Activated CD4-positive, CD25-positive, alpha-beta regulatory T cell treated with anti-CD3 and anti-CD28 coated beads, Interleukin-2, amount 50 U/mL, for 24 hours (primary cell): ENCODE data around the gene GPS2.
"Not testable (repeated sequence)": the region's sequence is repeated elsewhere in the genome, so short reads cannot be mapped to it uniquely, and the experiment has no call there.

Source experiments
- ATAC-seq, 2 donors: fragments of 150-1000 bp; cut with Tn5 transposase; one replicate each; pipeline ENCODE4 v1.10.0; 2021; ENCODE audit warnings: mild to moderate bottlenecking in 1 of 2, moderate library complexity in 1 of 2

Gene GPS2

GRCh38 chr17:7314719-7315569 lies at the start of gene GPS2:
TSS of gene GPS2 (minus strand) at chr17:7315360. CDS start at chr17:7315052, 308 bp downstream.
- peak; percentile 81 to 82 for ATAC-seq

GRCh38 chr17:7363311-7363710 lies 48.2 kb upstream of the GPS2 start:
- no peak for ATAC-seq

GRCh38 chr17:7361906-7362305 lies 46.7 kb upstream of the GPS2 start:
- no peak for ATAC-seq

- no peak for ATAC-seq
These were observed 42.2 kb upstream of the GPS2 start for GRCh38 chr17:7357381-7357780.

DNA sequence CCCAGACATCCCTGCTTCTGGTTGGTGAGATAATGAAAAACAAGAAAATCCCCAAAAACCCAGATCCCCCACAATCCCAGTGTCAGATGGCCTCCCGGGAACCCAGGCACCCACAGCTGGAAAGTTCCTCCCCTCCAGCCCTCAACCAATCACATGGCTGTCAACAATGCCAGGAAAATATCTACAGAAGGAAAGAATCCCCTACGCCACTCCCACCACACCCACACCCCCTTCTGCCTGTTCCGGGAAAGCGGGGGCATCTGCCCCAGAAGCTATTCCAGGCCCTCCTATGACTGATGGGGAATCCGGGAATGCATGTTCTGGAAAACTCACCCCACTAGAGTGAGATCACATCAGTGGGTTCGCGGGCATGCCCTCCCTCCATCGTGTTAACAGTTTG lies 41.6 kb upstream of the GPS2 start:
- no peak for ATAC-seq

GRCh38 chr17:7356072-7356549 lies 41.0 kb upstream of the GPS2 start:
- ATAC-seq = peak; percentile 64 to 71

DNA sequence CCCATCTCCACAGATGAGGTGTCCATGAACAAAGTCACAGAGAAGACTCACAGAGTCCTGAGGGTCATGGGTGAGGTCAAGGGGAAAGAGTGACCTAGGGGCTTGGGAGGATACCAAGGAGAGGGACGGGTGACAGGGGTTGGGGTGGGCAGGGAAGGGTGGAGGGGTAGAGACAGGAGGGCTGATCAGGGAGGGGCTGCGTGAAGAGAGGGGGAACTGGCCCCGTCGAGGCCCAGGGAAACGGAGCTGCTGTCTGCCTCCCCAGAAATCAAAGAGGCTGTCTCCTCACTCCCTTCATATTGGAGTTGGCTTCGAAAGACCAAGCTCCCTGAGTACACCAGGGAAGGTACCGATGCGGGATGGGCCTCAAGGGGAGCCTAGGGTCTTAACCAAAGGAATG lies 40.4 kb upstream of the GPS2 start:
- ATAC-seq = no peak

DNA sequence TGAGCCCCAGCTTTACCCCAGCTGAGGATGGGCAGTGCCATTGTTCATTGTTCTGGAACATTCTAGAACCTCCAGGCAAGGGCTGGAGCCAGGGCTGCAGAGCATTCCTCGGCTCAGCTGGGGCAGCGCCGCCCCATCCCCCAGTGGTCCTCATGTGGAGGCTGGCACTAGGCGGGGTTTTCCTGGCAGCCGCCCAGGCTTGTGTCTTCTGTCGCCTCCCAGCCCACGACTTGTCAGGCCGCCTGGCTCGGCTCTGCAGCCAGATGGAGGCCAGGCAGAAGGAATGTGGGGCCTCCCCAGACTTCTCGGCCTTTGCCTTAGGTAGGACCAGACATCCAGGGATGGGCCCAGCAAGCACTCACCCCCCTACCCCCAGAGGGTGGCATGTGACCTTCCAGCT lies 39.9 kb upstream of the GPS2 start, which contains the start of gene TMEM95:
Gene TMEM95 (plus strand): TSS at position 104 of the 400 bp plus-strand sequence. CDS start 49 bp downstream, at position 153.
- no peak for ATAC-seq

DNA sequence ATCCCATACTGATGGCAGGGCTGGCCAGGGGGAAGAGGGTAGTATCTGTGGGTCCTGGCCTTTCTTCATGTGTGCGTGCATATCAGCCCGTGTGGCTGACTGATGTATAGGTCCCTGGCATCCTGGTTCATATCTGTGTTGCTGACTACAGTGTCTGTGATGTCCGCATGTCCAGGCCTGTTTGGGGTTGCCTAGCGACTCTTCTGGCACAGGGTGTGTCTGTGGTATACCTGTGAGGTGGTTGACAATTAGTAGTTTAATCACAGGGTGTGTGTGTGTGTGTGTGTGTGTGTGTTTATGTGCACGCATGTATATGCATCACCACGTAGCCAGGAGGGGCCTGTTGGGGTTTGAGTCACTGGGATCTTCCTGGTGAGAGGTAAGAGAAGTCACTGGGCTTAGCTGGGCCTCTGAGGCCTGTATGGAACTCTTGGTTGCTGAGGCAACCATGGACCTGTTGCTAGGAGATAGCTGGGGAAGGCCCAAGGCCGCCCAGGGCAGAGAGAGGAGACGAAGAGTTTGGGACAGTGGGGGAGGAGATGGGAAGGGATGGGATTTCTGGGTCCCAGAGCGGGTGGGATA lies 39.2 kb upstream of the GPS2 start:
- ATAC-seq = peak in 1 of 2 donors; percentile 5

DNA sequence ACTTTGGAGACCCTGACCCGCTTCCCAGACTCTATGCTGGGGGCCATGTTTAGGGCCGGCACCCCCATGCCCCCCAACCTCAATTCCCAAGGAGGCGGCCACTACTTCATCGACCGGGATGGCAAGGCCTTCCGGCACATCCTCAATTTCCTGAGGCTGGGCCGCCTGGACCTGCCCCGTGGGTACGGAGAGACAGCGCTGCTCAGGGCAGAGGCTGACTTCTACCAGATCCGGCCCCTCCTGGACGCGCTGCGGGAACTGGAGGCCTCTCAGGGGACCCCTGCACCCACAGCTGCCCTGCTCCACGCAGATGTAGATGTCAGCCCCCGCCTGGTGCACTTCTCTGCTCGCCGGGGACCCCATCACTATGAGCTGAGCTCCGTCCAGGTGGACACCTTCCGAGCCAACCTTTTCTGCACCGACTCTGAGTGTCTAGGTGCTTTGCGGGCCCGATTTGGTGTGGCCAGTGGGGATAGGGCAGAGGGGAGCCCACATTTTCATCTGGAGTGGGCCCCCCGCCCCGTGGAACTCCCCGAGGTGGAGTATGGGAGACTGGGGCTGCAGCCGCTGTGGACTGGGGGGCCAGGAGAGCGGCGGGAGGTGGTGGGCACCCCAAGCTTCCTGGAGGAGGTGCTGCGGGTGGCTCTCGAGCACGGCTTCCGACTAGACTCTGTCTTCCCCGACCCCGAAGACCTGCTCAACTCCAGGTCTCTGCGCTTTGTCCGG lies 37.9 kb upstream of the GPS2 start:
- no peak for ATAC-seq

DNA sequence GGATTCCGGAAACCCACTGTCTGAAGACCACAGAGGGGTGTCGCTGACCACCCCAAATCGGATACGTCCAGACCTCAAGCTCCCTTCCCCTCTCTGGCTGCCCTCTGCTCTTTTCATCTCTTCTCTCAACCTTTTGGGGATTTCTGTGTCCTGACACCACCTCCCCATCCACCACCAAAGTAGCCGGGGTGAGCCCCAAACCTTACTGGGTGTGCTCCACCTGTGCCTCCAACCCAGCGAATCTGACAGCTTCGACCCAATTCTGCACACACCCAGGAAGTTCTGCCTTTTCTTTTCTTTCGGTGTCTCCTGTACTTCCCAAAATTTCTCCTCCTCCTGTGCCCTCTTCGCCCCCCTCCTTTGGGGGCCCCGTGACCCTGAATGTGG lies 37.3 kb upstream of the GPS2 start:
- ATAC-seq = no peak

DNA sequence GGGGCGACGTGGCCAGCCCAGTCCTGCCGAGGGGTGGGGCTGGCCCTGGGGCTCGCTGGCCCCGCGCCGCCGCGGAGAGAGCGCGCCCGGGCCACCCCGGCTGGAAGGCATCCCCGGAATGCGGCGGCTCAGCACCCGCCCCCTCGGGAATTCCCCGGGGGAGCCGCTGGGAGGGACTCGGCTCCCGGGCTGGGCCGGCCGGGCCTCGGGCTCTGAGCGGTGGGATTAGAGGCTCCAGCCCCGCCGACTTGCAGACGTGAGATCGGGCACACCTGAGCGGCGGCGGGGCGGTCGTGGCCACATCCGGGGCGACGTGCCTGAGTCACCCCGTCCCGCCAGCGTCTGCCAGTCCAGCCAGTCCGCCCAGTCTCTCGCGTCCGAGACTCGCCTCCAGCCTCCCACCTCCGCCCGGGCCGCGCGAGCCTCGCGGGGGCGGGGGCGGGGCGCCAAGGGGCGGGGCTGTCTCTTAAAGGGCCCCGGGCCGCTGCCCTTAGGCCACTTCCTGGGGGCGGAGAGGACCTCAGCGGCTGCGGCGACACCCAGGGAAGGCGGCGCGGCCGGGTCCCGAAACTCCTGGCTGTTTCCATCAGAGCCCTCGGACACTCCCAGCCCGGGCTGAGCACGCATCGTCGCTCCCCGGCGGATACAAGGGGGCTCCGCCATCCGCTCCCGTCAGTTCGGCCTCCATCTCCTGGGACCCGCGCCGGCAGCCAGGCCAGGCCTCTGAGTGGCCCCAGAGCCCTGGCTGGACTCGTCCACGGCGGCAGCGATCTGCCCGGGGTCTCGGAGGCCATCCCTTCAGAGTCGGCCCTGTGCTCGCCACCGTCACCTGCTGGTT lies 36.7 kb upstream of the GPS2 start, which contains the start of gene KCTD11:
Gene KCTD11 (plus strand): TSS at position 498 of the 838 bp plus-strand sequence.
- peak; percentile 60 to 61 for ATAC-seq

- ATAC-seq = no peak
These were observed 33.5 kb upstream of the GPS2 start for GRCh38 chr17:7348478-7349242.

DNA sequence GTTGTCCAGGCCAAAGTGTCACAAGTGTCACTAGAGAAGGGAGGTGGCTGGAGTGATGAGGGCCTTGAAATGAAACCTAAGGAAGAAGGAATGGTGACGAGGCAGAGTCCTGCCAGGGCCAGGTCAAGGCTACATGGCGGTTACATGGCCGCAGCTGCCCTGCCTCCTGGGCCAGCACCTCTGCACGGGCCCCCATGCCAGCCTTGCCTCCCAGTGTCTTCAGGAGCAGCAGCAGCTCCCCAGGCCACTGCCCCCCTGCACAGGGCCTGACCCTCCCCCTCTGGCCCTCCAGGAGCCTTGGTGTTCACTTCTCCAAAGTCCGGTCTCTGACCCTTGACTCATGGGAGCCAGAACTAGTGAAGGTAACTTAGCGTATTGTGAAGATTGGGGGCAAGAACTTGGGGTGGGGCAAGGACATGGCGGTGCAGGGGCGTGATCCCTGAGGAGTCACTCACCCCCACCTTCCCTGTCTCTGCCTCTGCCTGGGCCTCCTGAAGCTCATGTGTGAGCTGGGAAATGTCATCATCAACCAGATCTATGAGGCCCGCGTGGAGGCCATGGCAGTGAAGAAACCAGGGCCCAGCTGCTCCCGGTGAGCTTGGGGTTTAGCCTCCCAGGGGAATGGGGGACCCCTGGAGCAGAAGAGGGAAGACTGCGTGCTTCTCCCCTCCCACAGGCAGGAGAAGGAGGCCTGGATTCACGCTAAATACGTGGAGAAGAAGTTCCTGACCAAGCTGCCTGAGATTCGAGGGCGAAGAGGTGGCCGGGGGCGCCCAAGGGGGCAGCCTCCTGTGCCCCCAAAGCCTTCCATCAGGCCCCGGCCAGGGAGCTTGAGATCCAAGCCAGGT lies 32.7 kb upstream of the GPS2 start:
- ATAC-seq = no peak

GRCh38 chr17:7346761-7347614 lies 31.8 kb upstream of the GPS2 start:
- ATAC-seq = no peak

GRCh38 chr17:7343250-7343649 lies 28.1 kb upstream of the GPS2 start:
- no peak for ATAC-seq

DNA sequence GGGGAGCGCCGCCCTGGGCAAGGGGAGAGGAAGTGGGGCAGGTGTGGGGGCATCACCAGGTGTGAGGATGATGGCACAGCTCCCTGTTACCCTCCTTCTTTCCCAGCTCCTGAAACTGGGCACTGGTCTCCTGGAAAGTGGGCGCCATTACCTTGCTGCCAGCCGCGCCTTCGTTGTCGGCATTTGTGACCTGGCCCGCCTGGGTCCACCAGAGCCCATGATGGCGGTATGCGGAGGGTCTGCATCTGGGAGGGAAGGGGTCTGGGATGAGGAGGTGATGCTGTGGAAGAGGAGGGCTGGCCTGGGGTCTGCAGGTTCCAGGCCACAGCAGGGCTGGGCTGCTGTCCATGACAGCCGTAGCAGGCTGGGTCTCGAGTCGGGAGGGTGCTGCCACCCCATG lies 26.7 kb upstream of the GPS2 start:
- no peak for ATAC-seq

DNA sequence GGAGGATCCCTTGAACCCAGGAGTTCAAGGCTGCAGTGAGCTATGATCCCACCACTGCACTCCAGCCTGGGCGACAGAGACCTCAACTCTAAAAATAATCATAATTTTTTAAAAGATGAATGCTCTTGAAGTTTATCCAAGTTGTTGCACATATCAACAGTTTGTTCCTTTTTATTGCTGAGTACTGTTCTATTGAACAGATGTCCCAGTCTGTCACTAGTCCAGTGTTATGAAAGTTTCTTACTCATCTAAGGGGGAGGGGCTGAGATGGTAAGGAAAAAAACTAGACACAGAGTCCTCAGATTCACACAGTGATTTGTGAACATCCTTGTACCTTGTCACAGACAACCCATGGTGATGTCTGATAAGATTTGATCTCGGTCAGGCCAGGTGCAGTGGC lies 25.0 kb upstream of the GPS2 start:
- no peak for ATAC-seq

GRCh38 chr17:7337600-7337999 lies 22.4 kb upstream of the GPS2 start:
- not testable (repeated sequence) for ATAC-seq
